Activated T-cell treated with anti-CD3 and anti-CD28 coated beads, Interleukin-2, amount 50 U/mL, for 1 hour (primary cell): ENCODE measurements around the gene ABCD1.

Experiments
- DNase-seq: peaks from one replicate; pipeline ENCODE4 v3.0.0-alpha.2; 2020

Gene ABCD1

GRCh38 chrX:153775293-153776119 is 50.9 kb downstream of the ABCD1 start:
- DNase-seq = no peak

GRCh38 chrX:153776120-153776599 is 51.5 kb downstream of the ABCD1 start:
- DNase-seq = no peak

GRCh38 chrX:153776611-153777045 is 52.0 kb downstream of the ABCD1 start:
- no peak for DNase-seq

GRCh38 chrX:153777261-153778090 is 52.8 kb downstream of the ABCD1 start:
- no peak for DNase-seq

- DNase-seq = no peak
Observed at GRCh38 chrX:153778181-153778580, 53.5 kb downstream of the ABCD1 start.

GRCh38 chrX:153778684-153779101 is 54.0 kb downstream of the ABCD1 start:
- DNase-seq = no peak

- DNase-seq = no peak
Observed at GRCh38 chrX:153779891-153780677, 55.4 kb downstream of the ABCD1 start.

- DNase-seq = no peak
Observed at GRCh38 chrX:153780678-153781427, 56.2 kb downstream of the ABCD1 start, which contains the start of gene SRPK3. SRPK3 (plus strand) TSS chrX:153781041; CDS start chrX:153781087, 46 bp downstream.

GRCh38 chrX:153781428-153782047 is 56.9 kb downstream of the ABCD1 start:
- DNase-seq = no peak

- no peak for DNase-seq
Observed at GRCh38 chrX:153782313-153782712, 57.7 kb downstream of the ABCD1 start.

- no peak for DNase-seq
Observed at GRCh38 chrX:153782871-153783270, 58.2 kb downstream of the ABCD1 start.

- DNase-seq = no peak
Observed at GRCh38 chrX:153783378-153784013, 58.8 kb downstream of the ABCD1 start.

GRCh38 chrX:153784325-153784967 is 59.8 kb downstream of the ABCD1 start:
- DNase-seq = no peak

GRCh38 chrX:153786669-153787068 is 62.0 kb downstream of the ABCD1 start:
- DNase-seq = no peak

GRCh38 chrX:153789654-153790053 is 65.0 kb downstream of the ABCD1 start:
- no peak for DNase-seq

- no peak for DNase-seq
Observed at GRCh38 chrX:153791104-153791852, 66.6 kb downstream of the ABCD1 start.

GRCh38 chrX:153792368-153792767 is 67.7 kb downstream of the ABCD1 start:
- no peak for DNase-seq

- no peak for DNase-seq
Observed at GRCh38 chrX:153793291-153793690, 68.6 kb downstream of the ABCD1 start.
